Measurements from ENCODE around the gene MPND.

MPND gene

DNA sequence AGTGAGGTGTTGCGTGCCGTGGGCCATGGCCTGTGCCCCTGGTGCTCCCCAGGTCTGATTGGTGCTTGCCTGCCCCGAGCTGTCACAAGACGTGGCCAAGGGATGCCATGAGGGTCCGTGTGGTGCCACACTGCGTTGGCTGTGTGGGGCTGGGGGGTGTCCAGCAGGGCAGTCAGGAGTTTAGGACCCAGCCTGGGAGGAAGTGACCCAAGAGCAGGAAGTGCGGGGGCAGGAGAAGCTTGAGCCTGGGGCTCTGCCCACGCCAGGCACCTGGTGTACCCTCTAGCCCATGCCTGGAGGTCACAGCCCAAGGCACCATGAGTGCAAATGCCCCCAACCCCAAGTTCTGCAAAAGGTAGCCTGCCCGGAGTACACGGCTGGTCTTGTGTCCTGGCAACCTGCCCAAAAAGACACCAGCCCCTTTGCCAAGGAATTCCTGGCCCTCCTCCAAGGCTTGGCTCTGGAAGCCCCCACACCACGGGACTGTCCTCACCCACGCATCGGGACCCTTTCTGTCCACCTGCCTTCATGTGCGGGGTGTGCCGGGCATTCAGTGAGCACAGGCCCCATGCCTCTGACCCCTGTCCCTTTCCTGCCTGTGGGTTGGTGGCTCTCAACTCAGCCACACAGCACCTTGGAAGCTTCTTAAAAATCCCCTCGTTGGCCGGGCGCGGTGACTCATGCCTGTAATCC is 24.9 kb downstream of the MPND start:
- Histone ChIP-seq H3K27ac (ENCODE audit: low read depth, low read length) (no peak overlapping the region), H3K27me3 (ENCODE audit: insufficient read depth, low read length) (no peaks in the 10 kb centered on the region), H3K36me3 (ENCODE audit: insufficient read depth, low read length) (no peaks in the 10 kb centered on the region), H3K79me2 (ENCODE audit: control insufficient read depth, insufficient read depth, low read length, unreplicated experiment) (peaks cover 58% of the 10 kb centered on the region), H3K4me3 (ENCODE audit: low read depth, low read length) (no peak overlapping the region), H3K4me1 (ENCODE audit: control insufficient read depth, insufficient read depth, low read length, unreplicated experiment) (peaks cover 30% of the 10 kb centered on the region), H2AFZ (ENCODE audit: low read length, unreplicated experiment) (no peak overlapping the region)

DNA sequence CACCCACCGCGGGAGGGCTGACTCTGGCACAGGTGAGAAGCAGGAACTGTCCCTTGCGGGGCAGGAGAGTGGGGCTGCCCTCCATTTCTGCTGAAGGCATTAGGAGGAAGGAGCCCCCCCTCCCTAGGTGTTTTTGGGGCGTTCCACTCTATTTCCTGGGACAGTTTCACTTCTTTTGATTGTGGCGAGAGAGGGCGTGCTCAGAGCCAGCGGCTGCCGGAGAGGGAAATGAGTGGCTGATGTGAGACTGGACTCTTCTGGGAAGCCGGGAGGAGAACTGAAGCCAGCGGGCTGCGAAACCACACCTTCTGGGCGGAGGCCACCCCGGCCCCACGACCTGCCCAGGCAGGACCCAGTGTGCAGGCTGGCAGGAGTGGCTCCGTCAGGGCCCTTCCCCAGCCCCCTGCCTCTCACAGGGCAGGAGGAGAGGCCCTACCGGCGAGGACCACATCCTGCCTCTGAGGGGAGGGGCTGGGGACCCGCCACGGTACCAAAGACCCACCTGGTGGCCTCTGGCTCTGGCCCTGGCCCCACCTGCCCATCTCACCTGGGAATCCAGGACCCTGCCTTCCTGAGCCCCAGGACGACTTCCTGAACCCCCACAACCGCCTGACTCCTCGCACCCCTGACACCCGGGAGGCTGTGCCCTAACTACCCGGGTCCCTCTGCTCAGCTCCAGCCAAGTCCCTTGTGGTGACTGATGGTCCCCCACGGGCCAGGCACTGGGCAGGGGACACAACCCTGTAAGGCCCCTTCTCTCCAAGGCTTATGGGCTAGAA is 25.9 kb downstream of the MPND start:
- Histone ChIP-seq H3K36me3 (ENCODE audit: insufficient read depth, low read length) (no peaks in the 10 kb centered on the region), H3K27ac (ENCODE audit: low read depth, low read length) (peak overlapping the region; percentile 43), H2AFZ (ENCODE audit: low read length, unreplicated experiment) (no peak overlapping the region), H3K27me3 (ENCODE audit: insufficient read depth, low read length) (no peaks in the 10 kb centered on the region), H3K4me3 (ENCODE audit: low read depth, low read length) (no peak overlapping the region), H3K79me2 (ENCODE audit: control insufficient read depth, insufficient read depth, low read length, unreplicated experiment) (peaks cover 64% of the 10 kb centered on the region), H3K4me1 (ENCODE audit: control insufficient read depth, insufficient read depth, low read length, unreplicated experiment) (peaks cover 40% of the 10 kb centered on the region)

DNA sequence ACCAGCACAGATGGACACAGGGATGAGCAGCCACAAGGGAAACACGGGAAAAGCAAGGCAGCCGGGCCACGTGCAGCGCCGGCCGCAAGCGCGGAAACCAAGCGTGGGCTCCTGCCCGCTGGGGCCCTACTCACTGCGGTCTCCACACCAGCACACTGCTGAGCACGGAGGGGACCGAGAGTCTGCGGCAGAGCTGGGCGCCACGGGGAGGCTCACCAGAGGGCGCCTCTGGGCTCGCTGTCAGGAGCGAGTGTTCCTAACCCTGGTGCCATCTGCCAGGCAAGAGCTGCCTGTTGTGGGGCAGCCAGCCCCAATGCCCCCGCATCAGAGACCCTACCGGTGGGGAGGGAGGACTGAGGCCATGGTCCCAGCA is 26.5 kb downstream of the MPND start:
- Histone ChIP-seq H3K4me3 (ENCODE audit: low read depth, low read length) (no peak overlapping the region), H3K4me1 (ENCODE audit: control insufficient read depth, insufficient read depth, low read length, unreplicated experiment) (peaks cover 43% of the 10 kb centered on the region), H3K27me3 (ENCODE audit: insufficient read depth, low read length) (no peaks in the 10 kb centered on the region), H3K27ac (ENCODE audit: low read depth, low read length) (no peak overlapping the region), H2AFZ (ENCODE audit: low read length, unreplicated experiment) (no peak overlapping the region), H3K36me3 (ENCODE audit: insufficient read depth, low read length) (no peaks in the 10 kb centered on the region), H3K79me2 (ENCODE audit: control insufficient read depth, insufficient read depth, low read length, unreplicated experiment) (peaks cover 64% of the 10 kb centered on the region)

DNA sequence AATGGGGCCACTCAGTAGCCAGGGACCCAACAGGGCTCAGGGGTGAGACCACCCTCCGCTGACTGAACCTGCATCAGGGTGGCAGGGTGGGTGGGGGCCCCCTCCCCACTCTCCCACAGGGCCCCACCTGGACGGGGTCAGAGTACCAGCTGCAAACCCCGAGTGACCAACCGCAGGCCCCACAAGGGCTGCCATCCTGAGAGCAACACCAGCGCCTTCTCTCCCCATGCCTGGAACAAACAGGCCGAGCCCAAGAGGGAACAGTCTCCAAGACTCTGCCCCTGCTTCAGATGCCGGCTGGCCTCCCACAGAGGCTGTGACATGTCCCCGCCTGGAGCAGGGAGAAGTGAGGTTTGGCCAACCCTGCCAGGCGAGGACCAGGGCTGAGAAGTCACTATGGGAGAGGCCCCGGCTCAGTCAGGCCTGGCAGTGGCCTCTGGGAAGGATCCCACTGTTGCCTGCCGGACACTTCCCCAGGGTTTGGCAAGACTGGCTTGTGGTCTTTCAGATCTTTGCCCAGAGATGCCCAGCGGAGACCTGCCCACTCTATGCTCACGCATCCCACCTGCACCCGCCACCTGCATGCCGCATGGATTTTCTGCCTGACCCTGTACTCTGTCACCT is 27.2 kb downstream of the MPND start:
- no peak overlapping the region for H2AFZ ChIP-seq (ENCODE audit: low read length, unreplicated experiment)
- peaks cover 50% of the 10 kb centered on the region for H3K4me1 ChIP-seq (ENCODE audit: control insufficient read depth, insufficient read depth, low read length, unreplicated experiment)
- no peak overlapping the region for H3K27ac ChIP-seq (ENCODE audit: low read depth, low read length)
- H3K4me3 ChIP-seq (ENCODE audit: low read depth, low read length), result no peak overlapping the region
- H3K79me2 ChIP-seq (ENCODE audit: control insufficient read depth, insufficient read depth, low read length, unreplicated experiment), result peaks cover 64% of the 10 kb centered on the region
- no peaks in the 10 kb centered on the region for H3K27me3 ChIP-seq (ENCODE audit: insufficient read depth, low read length)
- H3K36me3 ChIP-seq (ENCODE audit: insufficient read depth, low read length), result no peaks in the 10 kb centered on the region

DNA sequence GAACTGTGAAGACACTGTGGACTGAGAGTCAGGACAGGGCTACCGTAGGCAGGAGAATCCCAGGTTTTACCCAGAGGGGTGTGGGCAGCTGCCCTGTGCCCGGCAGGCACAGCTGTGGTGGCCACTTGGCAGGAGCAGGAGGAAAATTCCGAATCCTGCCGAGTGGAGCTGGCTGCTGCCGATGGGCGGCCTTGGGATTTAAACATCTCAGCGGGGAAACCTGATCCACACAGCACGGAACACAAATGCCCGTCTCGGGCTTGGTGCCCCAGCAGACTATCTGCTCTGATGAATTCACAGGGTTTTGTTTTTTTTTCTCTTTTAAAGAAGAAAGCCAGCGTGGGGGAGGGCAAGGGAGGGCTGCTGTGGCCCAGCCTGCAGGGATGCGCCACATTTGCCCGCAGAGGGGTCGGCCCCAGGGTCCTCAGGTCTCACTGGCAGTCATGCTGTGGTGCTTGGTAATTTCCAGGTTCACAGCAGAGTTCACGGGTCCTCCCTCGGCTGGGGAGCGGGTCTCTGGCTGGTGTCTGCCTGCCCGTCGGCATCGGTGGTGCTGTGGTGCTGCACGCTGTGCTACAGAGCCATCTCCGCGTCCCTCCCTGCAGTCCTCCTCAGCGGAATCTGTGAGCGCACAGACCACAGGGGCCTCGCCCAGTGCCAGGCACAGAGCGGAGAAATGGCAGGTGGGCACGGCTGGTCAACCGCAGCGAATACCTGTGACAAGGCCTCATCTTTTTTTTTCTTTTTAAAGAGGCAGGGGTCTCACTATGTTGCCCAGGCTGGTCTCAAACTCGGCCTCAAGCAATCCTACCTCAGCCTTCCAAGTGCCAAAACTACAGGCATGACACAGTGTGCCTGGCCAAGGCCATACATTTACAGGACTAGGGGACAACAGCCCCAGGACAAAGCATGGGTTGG is 28.1 kb downstream of the MPND start:
- Histone ChIP-seq H3K36me3 (ENCODE audit: insufficient read depth, low read length) (no peaks in the 10 kb centered on the region), H3K27me3 (ENCODE audit: insufficient read depth, low read length) (no peaks in the 10 kb centered on the region), H3K27ac (ENCODE audit: low read depth, low read length) (no peak overlapping the region), H3K4me3 (ENCODE audit: low read depth, low read length) (no peak overlapping the region), H2AFZ (ENCODE audit: low read length, unreplicated experiment) (no peak overlapping the region), H3K4me1 (ENCODE audit: control insufficient read depth, insufficient read depth, low read length, unreplicated experiment) (peaks cover 60% of the 10 kb centered on the region), H3K79me2 (ENCODE audit: control insufficient read depth, insufficient read depth, low read length, unreplicated experiment) (peaks cover 70% of the 10 kb centered on the region)

DNA sequence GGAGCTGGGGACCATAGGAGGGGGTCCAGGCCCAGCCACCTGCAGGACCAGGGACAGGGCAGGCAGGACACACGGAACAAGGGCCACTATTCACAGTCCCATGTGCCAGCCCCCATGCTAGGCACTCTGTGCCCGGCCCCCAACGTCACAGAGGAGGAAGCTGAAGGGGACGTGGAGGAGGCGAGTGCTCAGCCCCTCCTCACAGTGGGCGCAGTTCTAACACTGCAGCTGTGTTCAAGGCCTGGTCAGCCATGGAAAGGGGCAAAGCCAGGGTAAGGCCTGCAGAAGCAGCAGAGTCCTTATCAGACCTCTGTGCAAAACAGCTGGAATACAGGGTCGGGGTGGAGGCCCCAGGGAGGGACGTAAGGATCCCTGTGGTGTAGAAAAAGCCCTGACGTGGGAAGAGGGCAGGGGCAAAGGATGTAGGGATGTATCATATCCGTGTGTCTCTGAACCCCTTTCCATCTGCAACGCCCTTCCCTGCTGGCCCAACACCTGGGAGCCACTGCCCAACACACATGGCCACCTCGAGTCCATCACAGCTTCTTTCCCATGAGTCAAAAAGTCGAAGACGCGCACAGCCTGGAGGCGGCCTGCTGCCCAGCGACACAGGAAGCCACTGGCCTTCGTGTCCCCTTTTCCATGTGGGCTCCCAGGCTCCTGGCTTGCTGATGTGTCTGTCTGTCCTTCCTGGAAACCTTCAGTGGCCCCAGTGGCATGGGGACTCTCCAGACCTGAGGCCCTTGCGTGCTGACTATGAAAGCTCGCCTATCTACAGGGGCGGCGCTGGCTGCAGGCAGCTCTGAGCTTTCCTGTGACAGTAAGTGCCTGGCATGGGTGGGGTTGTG is 29.0 kb downstream of the MPND start:
- H3K27me3 ChIP-seq (ENCODE audit: insufficient read depth, low read length), result no peaks in the 10 kb centered on the region
- no peak overlapping the region for H2AFZ ChIP-seq (ENCODE audit: low read length, unreplicated experiment)
- H3K4me3 ChIP-seq (ENCODE audit: low read depth, low read length), result no peak overlapping the region
- H3K27ac ChIP-seq (ENCODE audit: low read depth, low read length), result 0 out of 2 replicates have a peak overlapping the region, but pooled peaks have one; percentile 94
- H3K4me1 ChIP-seq (ENCODE audit: control insufficient read depth, insufficient read depth, low read length, unreplicated experiment), result peaks cover 68% of the 10 kb centered on the region
- H3K36me3 ChIP-seq (ENCODE audit: insufficient read depth, low read length), result no peaks in the 10 kb centered on the region
- peaks cover 79% of the 10 kb centered on the region for H3K79me2 ChIP-seq (ENCODE audit: control insufficient read depth, insufficient read depth, low read length, unreplicated experiment)

DNA sequence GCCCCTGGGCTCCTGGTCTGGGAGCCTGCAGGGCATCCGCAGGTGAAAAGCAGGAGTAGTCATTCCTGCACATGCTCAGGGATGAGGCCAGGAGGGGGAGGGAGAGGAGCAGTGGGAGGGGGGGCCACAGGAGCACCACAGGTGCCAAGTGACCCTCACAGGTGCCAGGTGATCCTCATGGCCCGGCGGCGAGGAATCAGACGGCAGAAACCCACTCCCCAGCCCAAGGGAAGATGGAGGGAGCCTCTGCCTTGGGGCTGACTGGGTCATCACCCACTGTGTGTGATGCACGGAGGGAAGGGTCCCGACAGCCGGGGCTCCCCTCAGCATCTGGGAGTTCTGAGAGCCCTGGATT is 29.6 kb downstream of the MPND start:
- Histone ChIP-seq H3K79me2 (ENCODE audit: control insufficient read depth, insufficient read depth, low read length, unreplicated experiment) (peaks cover 79% of the 10 kb centered on the region), H3K27ac (ENCODE audit: low read depth, low read length) (peak overlapping the region; percentile 94), H2AFZ (ENCODE audit: low read length, unreplicated experiment) (no peak overlapping the region), H3K4me1 (ENCODE audit: control insufficient read depth, insufficient read depth, low read length, unreplicated experiment) (peaks cover 70% of the 10 kb centered on the region), H3K4me3 (ENCODE audit: low read depth, low read length) (no peak overlapping the region), H3K27me3 (ENCODE audit: insufficient read depth, low read length) (no peaks in the 10 kb centered on the region), H3K36me3 (ENCODE audit: insufficient read depth, low read length) (no peaks in the 10 kb centered on the region)

DNA sequence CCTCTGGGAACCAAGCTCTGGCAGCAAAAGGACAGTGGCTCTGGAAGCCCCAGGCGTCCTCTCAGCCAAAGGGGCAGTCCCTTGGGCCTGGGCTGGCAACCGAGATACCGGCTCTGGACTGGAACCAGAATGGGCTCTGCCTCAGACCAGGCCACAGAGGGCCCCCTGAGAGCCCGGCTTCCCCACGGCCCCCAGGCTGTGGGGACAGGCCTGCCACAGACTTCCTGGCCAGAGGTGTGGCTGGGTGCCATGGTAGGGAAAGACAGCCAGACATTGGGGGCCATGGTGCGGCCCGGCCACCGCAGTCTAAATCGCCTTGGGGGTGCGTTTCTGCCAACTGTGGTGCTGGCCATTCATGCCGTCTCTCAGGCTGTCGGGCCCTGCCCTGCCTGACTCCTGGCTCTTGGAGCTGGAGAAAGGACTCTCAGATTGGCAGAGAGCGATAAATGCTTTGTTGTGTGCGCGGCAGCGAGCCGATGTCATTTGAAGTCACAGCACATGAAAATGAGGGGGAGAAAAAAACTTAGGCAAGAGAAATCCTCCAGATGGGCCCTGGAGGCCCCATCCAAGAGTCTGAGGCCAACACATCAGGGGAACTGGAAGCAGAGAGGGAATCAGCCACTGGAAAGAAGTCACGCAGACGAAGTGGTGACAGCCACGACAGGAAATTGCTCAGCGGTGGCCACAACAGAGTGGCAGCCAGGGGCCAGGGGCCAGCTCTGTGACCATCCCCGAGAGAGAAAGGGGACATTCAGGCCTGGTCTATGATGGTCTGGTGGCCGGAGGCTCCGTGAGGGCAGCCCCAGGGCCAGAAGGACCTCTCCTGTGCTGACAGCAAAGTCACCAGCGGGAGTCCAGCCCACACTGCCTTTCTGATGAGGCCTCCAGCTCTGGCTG is 30.5 kb downstream of the MPND start:
- Histone ChIP-seq H3K4me1 (ENCODE audit: control insufficient read depth, insufficient read depth, low read length, unreplicated experiment) (peaks cover 62% of the 10 kb centered on the region), H3K4me3 (ENCODE audit: low read depth, low read length) (peak overlapping the region; percentile 41; the same call in 1 of the 2 replicates), H3K79me2 (ENCODE audit: control insufficient read depth, insufficient read depth, low read length, unreplicated experiment) (peaks cover 76% of the 10 kb centered on the region), H2AFZ (ENCODE audit: low read length, unreplicated experiment) (no peak overlapping the region), H3K27ac (ENCODE audit: low read depth, low read length) (peak overlapping the region; percentile 94), H3K36me3 (ENCODE audit: insufficient read depth, low read length) (no peaks in the 10 kb centered on the region), H3K27me3 (ENCODE audit: insufficient read depth, low read length) (no peaks in the 10 kb centered on the region)

DNA sequence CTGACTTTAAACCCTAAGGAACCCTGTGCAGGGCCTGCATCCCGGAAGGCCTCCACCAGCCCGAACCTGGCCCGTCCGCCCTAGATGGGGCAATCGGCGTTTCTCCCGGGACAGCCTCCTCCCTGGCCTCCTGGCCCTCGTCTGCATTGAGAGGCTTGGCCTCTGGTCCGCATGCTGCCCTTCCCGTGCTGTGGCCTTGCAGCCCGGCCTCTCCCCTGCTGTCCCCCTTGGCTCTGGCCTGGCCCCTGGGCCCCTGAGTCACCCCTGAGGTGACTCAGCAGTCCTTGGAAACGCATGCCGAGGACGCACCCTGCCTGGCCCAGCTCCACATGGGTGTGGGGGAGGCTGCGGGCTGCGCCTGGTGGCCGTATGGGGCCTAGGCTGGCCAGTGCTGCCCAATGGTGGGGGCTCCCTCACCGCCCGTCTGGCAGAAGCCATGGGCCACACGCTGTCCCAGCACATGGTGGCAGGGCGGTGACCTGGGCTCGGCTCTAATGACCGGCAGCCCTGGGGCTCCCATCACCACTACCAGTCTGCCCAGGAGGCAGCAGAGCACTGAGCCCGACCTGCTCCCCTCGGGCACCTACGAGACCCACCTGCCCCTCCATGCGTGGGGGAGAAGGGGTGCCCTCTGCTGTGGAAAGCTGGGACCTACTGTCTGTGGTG is 31.3 kb downstream of the MPND start:
- H3K27me3 ChIP-seq (ENCODE audit: insufficient read depth, low read length), result no peaks in the 10 kb centered on the region
- H3K36me3 ChIP-seq (ENCODE audit: insufficient read depth, low read length), result no peaks in the 10 kb centered on the region
- peaks cover 71% of the 10 kb centered on the region for H3K79me2 ChIP-seq (ENCODE audit: control insufficient read depth, insufficient read depth, low read length, unreplicated experiment)
- peak overlapping the region; percentile 94 for H3K27ac ChIP-seq (ENCODE audit: low read depth, low read length)
- H2AFZ ChIP-seq (ENCODE audit: low read length, unreplicated experiment), result no peak overlapping the region
- H3K4me1 ChIP-seq (ENCODE audit: control insufficient read depth, insufficient read depth, low read length, unreplicated experiment), result peaks cover 62% of the 10 kb centered on the region
- H3K4me3 ChIP-seq (ENCODE audit: low read depth, low read length), result 0 out of 2 replicates have a peak overlapping the region, but pooled peaks have one; percentile 41

Data from ACC112 (cell line).